Body of pancreas (tissue), 4 donors: Measurements from ENCODE around the gene B4GALT7.

Experiments used
- POLR2A ChIP-seq, 3 donors: fragments of 450-650 bp; IDR thresholded peaks; one replicate each; pipeline ENCODE4 v1.6.1; 2016; ENCODE audit warnings: antibody characterized with exemption in 3 of 3, mild to moderate bottlenecking in 2 of 3
- TF ChIP-seq, protein P1 (sequence below), 7 experiments: fragments of 450-650 bp in 4 of 7; fragments of 200-600 bp in 3 of 7; sonication (generic) in 3 of 7; IDR thresholded peaks; one replicate each; pipeline ENCODE4 v1.5.1; 2016 to 2019; ENCODE audit warnings: antibody characterized with exemption in 7 of 7

DNA sequence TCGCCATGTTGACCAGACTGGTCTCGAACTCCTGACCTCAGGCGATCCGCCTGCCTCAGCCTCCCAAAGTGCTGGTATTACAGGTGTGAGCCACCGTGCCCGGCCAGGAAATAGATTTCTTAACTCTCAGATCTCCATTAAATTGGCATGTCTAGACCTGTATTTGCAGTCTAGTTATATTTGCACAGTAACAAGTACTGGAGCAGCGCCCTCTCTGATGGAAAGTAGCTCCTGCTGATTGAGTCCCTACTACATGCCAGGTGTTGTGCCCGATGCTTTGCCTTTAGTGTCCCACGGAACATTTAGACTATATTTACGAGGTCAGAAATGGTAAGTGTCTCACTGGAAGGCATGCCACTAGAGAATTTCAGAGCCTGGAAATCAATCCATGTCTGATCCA is 23.8 kb upstream of the B4GALT7 start:
- TF ChIP-seq, protein P1, sequence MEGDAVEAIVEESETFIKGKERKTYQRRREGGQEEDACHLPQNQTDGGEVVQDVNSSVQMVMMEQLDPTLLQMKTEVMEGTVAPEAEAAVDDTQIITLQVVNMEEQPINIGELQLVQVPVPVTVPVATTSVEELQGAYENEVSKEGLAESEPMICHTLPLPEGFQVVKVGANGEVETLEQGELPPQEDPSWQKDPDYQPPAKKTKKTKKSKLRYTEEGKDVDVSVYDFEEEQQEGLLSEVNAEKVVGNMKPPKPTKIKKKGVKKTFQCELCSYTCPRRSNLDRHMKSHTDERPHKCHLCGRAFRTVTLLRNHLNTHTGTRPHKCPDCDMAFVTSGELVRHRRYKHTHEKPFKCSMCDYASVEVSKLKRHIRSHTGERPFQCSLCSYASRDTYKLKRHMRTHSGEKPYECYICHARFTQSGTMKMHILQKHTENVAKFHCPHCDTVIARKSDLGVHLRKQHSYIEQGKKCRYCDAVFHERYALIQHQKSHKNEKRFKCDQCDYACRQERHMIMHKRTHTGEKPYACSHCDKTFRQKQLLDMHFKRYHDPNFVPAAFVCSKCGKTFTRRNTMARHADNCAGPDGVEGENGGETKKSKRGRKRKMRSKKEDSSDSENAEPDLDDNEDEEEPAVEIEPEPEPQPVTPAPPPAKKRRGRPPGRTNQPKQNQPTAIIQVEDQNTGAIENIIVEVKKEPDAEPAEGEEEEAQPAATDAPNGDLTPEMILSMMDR (IDR thresholded peaks at IDR 0.05): no peak
- TF ChIP-seq POLR2A (IDR thresholded peaks at IDR 0.05): no peak
